HK-2 (cell line): ENCODE data around the gene TPRG1L.

ENCODE experiments used
- DNase-seq: peaks from one replicate; pipeline ENCODE4 v3.0.0-alpha.2; 2018; ENCODE audit not compliant: unreplicated experiment

TPRG1L gene

DNA sequence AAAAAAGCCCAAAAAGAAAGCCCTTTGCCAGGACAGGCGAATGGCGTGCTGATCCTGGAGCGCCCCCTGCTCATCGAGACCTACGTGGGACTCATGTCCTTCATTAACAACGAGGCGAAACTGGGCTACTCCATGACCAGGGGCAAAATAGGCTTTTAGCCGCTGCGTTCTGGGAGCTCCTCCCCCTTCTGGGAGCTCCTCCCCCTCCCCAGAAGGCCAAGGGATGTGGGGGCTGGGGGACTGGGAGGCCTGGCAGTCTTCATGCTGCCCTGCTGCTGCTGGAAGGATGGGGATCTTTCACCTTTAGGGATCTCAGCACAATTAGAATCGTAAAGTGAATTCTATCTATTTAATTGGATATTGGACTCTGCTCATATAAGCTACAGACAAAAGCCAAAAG lies 3.6 kb downstream of the TPRG1L start:
- DNase-seq, result no peak

GRCh38 chr1:3629561-3630160 lies 4.8 kb downstream of the TPRG1L start:
- no peak for DNase-seq

- DNase-seq, result no peak
These were observed 5.4 kb downstream of the TPRG1L start for GRCh38 chr1:3630161-3630611.

DNA sequence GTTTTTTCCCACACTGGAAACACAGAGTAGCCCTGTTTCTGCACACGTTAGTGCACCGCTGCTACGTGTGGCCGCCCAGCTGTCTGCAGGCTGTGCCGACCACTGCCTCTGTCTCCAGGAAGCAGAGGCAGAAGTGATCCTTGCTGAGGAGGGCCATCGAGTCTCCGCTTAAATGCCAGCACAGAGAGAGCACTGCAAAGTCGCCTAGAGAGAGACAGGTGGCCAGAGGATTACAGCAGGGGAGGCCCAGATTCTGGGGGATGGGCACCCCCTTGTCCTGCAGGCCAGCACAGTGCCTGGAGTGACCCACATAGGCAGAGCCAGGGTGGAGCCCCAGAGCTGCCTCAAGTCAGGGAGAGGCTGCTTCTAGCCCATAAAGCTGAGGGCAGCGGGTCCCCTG lies 6.1 kb downstream of the TPRG1L start:
- DNase-seq, result no peak

DNA sequence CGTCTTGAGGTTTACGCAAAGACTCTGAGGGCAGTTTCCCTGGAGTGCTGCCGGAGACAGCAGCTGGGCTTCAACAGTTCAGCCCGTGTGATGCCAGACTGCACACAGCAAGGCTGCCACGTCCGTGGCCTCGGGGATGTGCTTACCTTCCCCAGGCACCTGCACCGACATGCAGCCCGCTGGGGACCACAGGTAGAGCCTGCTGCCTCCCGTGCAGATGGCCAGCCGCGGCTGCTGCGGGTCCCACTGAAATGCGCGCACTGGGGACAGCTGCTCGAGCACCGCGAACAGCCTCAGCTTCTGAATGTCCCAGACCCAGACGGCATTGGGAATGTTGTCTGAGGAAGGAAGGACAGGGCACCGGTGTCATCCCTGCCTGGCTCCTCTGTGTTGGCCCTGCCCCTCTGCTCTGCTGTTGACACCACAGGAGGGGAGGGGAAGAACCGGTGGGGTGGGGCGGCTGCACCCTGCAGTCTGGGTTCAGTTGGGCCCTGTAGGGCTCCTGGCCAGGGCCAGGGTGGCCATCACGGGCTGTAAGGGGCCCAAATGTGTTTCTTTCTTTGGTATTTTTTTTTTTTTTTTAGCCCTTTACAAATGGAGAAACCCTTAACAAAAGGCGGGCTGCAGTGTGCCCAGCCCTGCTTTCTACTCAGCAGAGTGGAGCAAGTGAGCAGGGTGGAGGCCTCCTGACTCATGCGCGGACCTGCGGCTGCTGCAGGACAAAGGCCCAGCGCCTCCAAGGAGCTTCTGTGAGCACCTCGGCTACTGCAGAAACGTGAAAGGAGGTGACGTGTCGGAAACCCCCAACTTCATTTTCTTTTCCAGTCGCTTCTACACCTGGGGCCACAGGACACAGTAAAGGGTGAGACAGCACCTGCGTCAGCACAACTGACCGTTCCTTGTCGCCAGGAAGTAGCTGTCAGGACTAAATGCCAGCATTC lies 6.8 kb downstream of the TPRG1L start:
- DNase-seq, result no peak

DNA sequence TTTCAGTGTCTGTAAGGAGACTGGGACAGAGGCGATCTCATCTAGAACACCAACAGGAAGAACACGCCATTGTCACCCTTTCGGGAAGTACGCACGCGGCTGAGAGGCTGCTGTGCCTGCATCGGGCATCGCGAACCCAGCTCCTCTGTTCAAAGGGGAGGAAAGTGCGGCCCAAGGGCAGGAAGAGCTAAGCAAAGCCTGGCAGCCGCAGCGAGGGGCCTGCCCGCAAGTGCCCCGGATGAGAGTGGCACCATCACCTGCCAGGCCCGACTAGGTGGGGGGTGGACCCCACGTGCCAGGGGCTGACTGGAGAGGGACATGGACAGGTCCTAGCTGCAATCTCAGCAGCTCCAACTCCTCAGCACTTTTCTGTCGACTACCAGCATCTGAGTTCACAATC lies 7.5 kb downstream of the TPRG1L start:
- DNase-seq, result no peak

DNA sequence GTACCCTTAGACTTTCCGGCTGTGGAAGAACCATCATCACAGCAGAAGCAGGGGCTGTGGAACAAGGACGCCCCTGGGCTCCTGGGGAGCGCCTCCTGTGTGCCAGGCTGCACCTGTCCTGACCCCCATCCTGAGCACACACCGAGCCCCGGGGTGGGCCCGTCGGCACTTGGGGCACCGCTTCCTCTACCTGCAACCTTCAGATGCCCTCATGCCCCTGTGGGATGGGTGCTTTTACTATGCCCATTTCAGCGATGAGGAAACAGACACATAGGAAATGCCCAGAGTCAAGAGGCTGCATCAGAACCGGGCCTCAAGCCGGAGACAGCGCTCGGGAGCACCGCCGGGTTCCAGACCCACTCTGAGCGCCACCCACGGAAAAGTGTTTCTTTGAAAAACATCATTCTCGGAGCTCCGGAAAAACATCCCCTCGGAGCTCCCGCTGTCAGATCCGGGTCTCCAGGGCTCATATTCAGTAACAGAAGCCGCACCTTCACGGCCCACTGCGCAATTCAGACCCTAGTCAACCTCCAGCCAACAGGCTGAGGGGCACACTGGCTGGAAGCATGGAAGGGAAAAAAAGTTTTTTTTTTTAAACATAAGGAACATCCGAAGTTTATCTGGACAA lies 8.0 kb downstream of the TPRG1L start:
- no peak for DNase-seq

GRCh38 chr1:3633344-3634058 lies 8.7 kb downstream of the TPRG1L start:
- DNase-seq, result no peak

- no peak for DNase-seq
These were observed 9.4 kb downstream of the TPRG1L start for GRCh38 chr1:3634059-3634800.

- DNase-seq, result no peak
These were observed 11.3 kb downstream of the TPRG1L start for GRCh38 chr1:3636080-3636479.

DNA sequence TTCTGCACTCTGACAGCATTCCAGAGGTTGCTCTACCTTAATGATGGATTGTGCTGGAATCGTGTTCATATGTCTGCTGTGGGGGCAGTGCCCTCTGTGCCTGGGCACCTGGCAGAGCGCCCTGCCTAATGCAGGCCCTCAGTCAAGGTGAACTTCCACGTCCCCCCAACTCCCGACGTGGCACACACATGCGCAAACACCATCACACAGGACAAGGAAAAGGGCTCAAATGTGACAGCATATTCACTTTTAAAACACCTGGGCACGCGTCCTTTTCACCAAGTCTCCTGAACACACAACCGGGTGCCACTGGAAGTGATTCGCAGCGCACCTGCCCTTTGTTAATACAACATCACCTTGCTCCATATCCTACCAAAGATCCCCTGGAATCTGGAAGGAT lies 11.7 kb downstream of the TPRG1L start:
- DNase-seq, result no peak

GRCh38 chr1:3638027-3638426 lies 13.2 kb downstream of the TPRG1L start:
- DNase-seq, result no peak

DNA sequence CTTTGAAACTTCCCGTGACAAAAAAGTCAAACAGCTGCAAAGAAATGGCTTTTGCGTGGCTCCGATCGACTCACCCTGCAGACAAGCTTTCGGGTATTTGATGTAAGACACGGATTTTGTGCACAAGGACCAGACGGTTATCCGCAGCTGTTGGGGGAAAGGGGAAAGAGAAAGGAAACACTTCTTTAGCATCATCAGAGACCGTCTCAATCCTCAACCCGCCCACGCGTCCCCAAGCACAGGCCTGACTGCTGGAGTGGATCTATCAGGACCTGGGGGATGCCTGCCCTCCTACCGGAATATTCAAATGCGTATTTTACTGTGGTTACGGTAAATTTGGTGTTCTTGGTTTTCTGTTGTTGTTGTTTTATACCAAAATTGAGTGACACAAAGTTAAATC lies 13.9 kb downstream of the TPRG1L start:
- DNase-seq, result no peak

DNA sequence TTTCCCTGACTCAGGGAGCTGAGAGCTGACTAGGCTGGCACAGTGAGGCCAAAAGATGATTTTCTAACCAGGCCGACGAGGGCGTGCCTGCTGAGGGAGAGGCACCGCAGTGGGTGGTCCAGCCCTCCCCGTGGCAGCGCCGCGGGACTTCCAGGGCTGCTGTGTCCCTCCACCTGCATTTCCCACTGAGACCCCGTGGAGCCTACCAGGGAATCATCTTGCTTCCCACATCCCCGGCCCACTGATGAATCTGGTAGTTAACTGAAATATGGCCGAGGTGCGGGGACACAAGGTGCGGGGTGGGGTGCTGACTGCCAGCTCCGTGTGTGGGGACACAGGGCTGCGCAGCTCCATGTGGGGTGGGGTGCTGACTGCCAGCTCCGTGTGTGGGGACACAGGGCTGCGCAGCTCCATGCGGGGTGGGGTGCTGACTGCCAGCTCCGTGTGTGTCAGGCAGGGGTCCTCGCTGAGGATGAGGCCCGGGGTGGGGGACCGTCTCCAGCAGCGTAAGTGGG lies 14.6 kb downstream of the TPRG1L start:
- DNase-seq, result no peak

- no peak for DNase-seq
These were observed 15.5 kb downstream of the TPRG1L start for GRCh38 chr1:3640121-3640837.

GRCh38 chr1:3641046-3641760 lies 16.4 kb downstream of the TPRG1L start:
- no peak for DNase-seq

DNA sequence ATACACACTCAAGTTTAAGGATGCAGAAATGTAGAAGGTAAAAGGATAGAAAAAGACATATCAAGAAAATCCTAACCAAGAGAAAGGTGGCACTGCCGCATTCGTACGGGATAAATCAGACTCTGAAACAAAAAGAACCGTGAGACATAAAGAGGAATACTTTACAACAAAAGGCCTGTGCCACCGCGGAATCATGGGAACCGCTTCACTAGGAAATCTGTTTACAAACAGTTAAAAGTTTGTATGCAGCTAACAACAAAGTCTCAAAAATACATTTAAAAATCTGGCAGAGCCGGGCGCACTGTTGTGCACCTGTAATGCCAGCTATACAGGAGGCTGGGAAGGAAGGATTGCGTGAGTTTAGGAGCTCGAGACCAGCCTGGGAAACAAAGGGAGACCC lies 17.0 kb downstream of the TPRG1L start:
- DNase-seq, result no peak

DNA sequence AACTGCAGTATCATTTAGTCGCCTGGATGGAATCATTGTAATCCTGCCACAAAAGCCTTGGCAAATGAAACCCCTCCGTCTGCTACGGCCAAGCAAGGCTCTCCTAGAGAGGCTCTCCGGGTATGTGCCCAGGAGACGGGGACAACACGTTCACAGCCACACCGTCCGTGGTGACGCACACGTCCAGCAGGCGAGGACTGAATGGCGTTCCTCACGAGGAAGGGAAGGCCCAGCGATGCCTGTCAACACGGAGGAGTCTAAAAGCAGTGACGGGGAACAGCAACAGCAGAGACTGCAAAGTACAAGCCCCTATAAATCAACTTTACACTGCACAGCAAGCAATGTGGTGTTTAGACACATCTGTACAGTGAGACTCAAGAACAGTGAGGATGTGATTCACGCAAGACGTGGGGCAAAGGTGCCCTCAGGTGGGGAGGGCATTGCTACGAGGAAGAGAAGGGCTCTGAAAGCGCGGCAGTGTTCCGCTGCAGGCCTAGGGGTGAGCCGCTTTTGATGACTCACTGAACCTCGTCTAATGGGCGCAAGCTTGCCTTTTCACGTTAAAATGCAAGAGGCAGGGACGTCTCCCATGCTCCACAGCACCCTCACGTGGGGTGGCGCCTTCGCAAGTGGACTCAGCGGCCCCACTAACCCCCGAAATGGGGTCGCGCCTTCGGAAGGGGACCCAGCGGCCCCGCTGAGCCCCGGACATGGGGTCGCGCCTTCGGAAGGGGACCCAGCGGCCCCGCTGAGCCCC lies 18.3 kb downstream of the TPRG1L start:
- DNase-seq, result no peak

GRCh38 chr1:3644273-3644672 lies 19.5 kb downstream of the TPRG1L start:
- DNase-seq, result no peak
